HepG2 (cell line): ENCODE results near the gene LMAN1L. TPM values are rescaled to one million over a fixed set of nuclear protein-coding genes. Genes with fewer than 3 reads are reported as not detected.

Source experiments
- ATAC-seq: fragments of 200-7000 bp; cut with Tn5 transposase; 3 replicates; pipeline ENCODE4 v1.9.1; 2020; ENCODE audit warnings: mild to moderate bottlenecking, moderate library complexity
- BruUV-seq: library from RNA; stranded (reverse); fragments of 400-500 nt; replicated peaks from 2 replicates; lab custom pipeline; 2021; lab: Mats Ljungman, UMichigan
- CTCF ChIA-PET: fragments of 300-600 bp; formaldehyde crosslinking; extraction: SDS; loops from one replicate; lab custom pipeline; 2021; ENCODE audit warnings: low total read pairs, inconsistent platforms, low intra/inter-chr PET ratio; lab: Yijun Ruan, JAX
- POLR2A ChIA-PET: fragments of 350-600 bp; sonication (Branson Sonifier 250); formaldehyde crosslinking; loops from one replicate; lab custom pipeline; 2020; ENCODE audit warnings: antibody characterized with exemption, inconsistent platforms; lab: Yijun Ruan, JAX
- DNase-seq: peaks from one replicate; pipeline ENCODE4 v3.0.0-alpha.2; 2015; ENCODE audit warnings: low spot score
- FAIRE-seq: peaks from 3 replicates; lab custom pipeline; 2011; peaks lifted over from hg19 to GRCh38; lab: Jason Lieb, UNC
- H2AFZ ChIP-seq: one replicate; pipeline ENCODE4 v1.6.1; 2011; ENCODE audit warnings: low read length, inconsistent platforms
- H3K27ac ChIP-seq: fragments of 300-600 bp; 3 replicates; pipeline ENCODE4 v1.8.0; 2011; ENCODE audit warnings: mixed run types, mild to moderate bottlenecking, mixed read lengths, low read length, inconsistent platforms; ENCODE audit not compliant: insufficient read depth; ENCODE audit errors: extremely low read length
- H3K27me3 ChIP-seq, 2 experiments: fragments of 200-600 bp in 1 of 2; 2 replicates in 1 of 2; 3 replicates in 1 of 2; pipeline versions ENCODE4 v1.6.0 to v1.8.0; 2011; ENCODE audit warnings: low read length in 2 of 2, mild to moderate bottlenecking in 2 of 2, moderate library complexity in 2 of 2, inconsistent platforms in 1 of 2; ENCODE audit not compliant: insufficient read depth in 2 of 2, control insufficient read depth in 1 of 2
- H3K36me3 ChIP-seq, 2 experiments: fragments of 200-600 bp in 1 of 2; replicated peaks in 1 of 2; 2 replicates in 1 of 2; 3 replicates in 1 of 2; pipeline versions ENCODE4 v1.5.1 to v1.8.0; 2011; ENCODE audit warnings: low read length in 2 of 2, inconsistent platforms in 1 of 2; ENCODE audit not compliant: insufficient read depth in 2 of 2, control insufficient read depth in 1 of 2
- H3K4me1 ChIP-seq: 2 replicates; pipeline ENCODE4 v1.5.1; 2012; ENCODE audit warnings: low read length, inconsistent platforms; ENCODE audit not compliant: insufficient read depth
- H3K4me2 ChIP-seq: 2 replicates; pipeline ENCODE4 v1.6.0; 2011; ENCODE audit warnings: low read depth, low read length, inconsistent platforms
- H3K4me3 ChIP-seq, 3 experiments: fragments of 200-600 bp in 1 of 3; sonication (generic), shearing (Covaris generic) in 1 of 3; replicated peaks in 1 of 3; 2 replicates each; pipeline ENCODE4 v1.5.1; 2011 to 2016; ENCODE audit warnings: low read length in 3 of 3, inconsistent platforms in 2 of 3, low read depth in 2 of 3, mild to moderate bottlenecking in 2 of 3, control low read depth in 1 of 3, mixed read lengths in 1 of 3; ENCODE audit not compliant: insufficient read depth in 1 of 3
- H3K79me2 ChIP-seq: one replicate; pipeline ENCODE4 v1.6.1; 2011; ENCODE audit warnings: low read length, inconsistent platforms; ENCODE audit not compliant: insufficient read depth
- H3K9ac ChIP-seq: 2 replicates; pipeline ENCODE4 v1.6.0; 2011; ENCODE audit warnings: mild to moderate bottlenecking, low read depth, low read length, inconsistent platforms; ENCODE audit not compliant: insufficient read depth
- H3K9me3 ChIP-seq: 2 replicates; pipeline ENCODE4 v1.5.1; 2012; ENCODE audit warnings: mild to moderate bottlenecking, low read length
- H4K20me1 ChIP-seq: 2 replicates; pipeline ENCODE4 v1.6.0; 2011; ENCODE audit warnings: inconsistent platforms, mild to moderate bottlenecking, low read length, moderate library complexity; ENCODE audit not compliant: insufficient read depth
- ATF4 ChIP-seq, 2 experiments: fragments of 450-650 bp in 1 of 2; sonication (generic) in 1 of 2; formaldehyde crosslinking; IDR thresholded peaks; 2 replicates each; pipeline versions ENCODE4 v1.5.0 to v1.8.0; 2020 to 2022; ENCODE audit warnings: mild to moderate bottlenecking in 1 of 2, missing genetic modification reagents in 1 of 2
- BHLHE40 ChIP-seq: IDR thresholded peaks from 2 replicates; pipeline ENCODE4 v1.6.1; 2011; ENCODE audit warnings: low read length, improper control_type of control experiment
- HDAC6 ChIP-seq: fragments of 200-600 bp; sonication (generic); IDR thresholded peaks from 2 replicates; pipeline ENCODE4 v1.7.0; 2017; ENCODE audit warnings: mild to moderate bottlenecking, antibody characterized with exemption, low read length, low read depth
- HMGXB4 ChIP-seq, 2 experiments: sonication (generic) in 1 of 2; formaldehyde crosslinking in 1 of 2; IDR thresholded peaks; 2 replicates each; pipeline versions ENCODE4 v1.4.0 to v1.6.1; 2018 to 2020; ENCODE audit warnings: missing genetic modification reagents in 2 of 2, borderline replicate concordance in 1 of 2, low read depth in 1 of 2, mild to moderate bottlenecking in 1 of 2, missing biosample characterization in 1 of 2
- MAX ChIP-seq: IDR thresholded peaks from 2 replicates; pipeline ENCODE4 v1.6.1; 2012; ENCODE audit warnings: inconsistent platforms
- PHB2 ChIP-seq: fragments of 450-650 bp; IDR thresholded peaks from 2 replicates; pipeline ENCODE4 v1.6.1; 2018; ENCODE audit not compliant: partially characterized antibody
- PITX1 ChIP-seq: sonication (generic); formaldehyde crosslinking; IDR thresholded peaks from 2 replicates; pipeline ENCODE4 v1.5.1; 2020; ENCODE audit warnings: mild to moderate bottlenecking, missing genetic modification reagents
- SOX13 ChIP-seq, 3 experiments: fragments of 450-650 bp in 1 of 3; sonication (generic) in 1 of 3; formaldehyde crosslinking in 1 of 3; IDR thresholded peaks in 2 of 3; conservative IDR thresholded peaks in 1 of 3; 2 replicates each; pipeline versions ENCODE4 v1.5.0 to v1.6.1; 2016 to 2020; ENCODE audit warnings: antibody characterized with exemption in 1 of 3, mild to moderate bottlenecking in 1 of 3, missing compliant biosample characterization in 1 of 3, missing genetic modification reagents in 1 of 3, moderate library complexity in 1 of 3
- ZNF292 ChIP-seq: sonication (generic); formaldehyde crosslinking; IDR thresholded peaks from 2 replicates; pipeline ENCODE4 v1.8.1; 2022; ENCODE audit warnings: mild to moderate bottlenecking, low read depth, missing genetic modification reagents, borderline replicate concordance
- ZNF30 ChIP-seq: sonication (generic); formaldehyde crosslinking; IDR thresholded peaks from 2 replicates; pipeline ENCODE4 v1.5.0; 2020; ENCODE audit warnings: mild to moderate bottlenecking, missing genetic modification reagents
- ZNF512 ChIP-seq: sonication (generic); formaldehyde crosslinking; IDR thresholded peaks from 2 replicates; pipeline ENCODE4 v1.4.0; 2020; ENCODE audit warnings: mild to moderate bottlenecking, missing genetic modification reagents
- ZSCAN5A ChIP-seq: sonication (generic); formaldehyde crosslinking; IDR thresholded peaks from 2 replicates; pipeline ENCODE4 v1.8.0; 2022; ENCODE audit warnings: mild to moderate bottlenecking, missing genetic modification reagents, borderline replicate concordance
- ZSCAN9 ChIP-seq: IDR thresholded peaks from 2 replicates; pipeline ENCODE4 v1.6.1; 2016; ENCODE audit warnings: borderline replicate concordance
- WGBS: methylation state at CpG from one replicate; pipeline ENCODE4 v1.1.6; 2017; ENCODE audit warnings: low lambda C conversion rate; 5-methylcytosine and 5-hydroxymethylcytosine counted together
- in situ Hi-C: cut with HindIII; loops from 2 replicates; pipeline ENCODE4 v1.10.0; 2017; ENCODE audit warnings: low pct_unique_long_range_greater_than_20kb; ENCODE audit not compliant: extremely low pct_ligation_motif_present
- intact Hi-C: fragments of 100-400 bp; cut with micrococcal nuclease; formaldehyde crosslinking; loops from one replicate; pipeline ENCODE4 v1.10.0; 2022; ENCODE audit not compliant: unreplicated experiment
- polyA plus RNA-seq, 8 experiments: library from polyadenylated mRNA; depleted of rRNA in 3 of 8; stranded (reverse) in 7 of 8; unstranded in 1 of 8; fragments of >200 nt; fragmentation: Illumina TruSeq in 4 of 8; extraction: Trizol in 4 of 8; gene quantifications; 2 replicates each; pipeline versions ENCODE4 v1.2.1 to v1.2.3, GENCODE V29; 2011 to 2016; ENCODE audit warnings: low read depth in 4 of 8, missing spikeins in 1 of 8, mixed read lengths in 1 of 8; ENCODE audit not compliant: insufficient read depth in 1 of 8
- total RNA-seq, 5 experiments: library from RNA; depleted of rRNA; stranded (reverse); fragments of >200 nt; fragmentation: Illumina TruSeq; extraction: Trizol; gene quantifications; 2 replicates each; pipeline ENCODE4 v1.2.3, GENCODE V29; 2016; ENCODE audit warnings: low read depth in 1 of 5

LMAN1L gene
- total and polyA plus RNA-seq, 2 of the 13 experiments (the other 11 are each of a cell fraction or from before 2014, with no cell fraction given) = not detected

- FAIRE-seq (no peak), ATAC-seq (peak; percentile 3; the same call in 2 of the 3 replicates), DNase-seq (no peak)
- BruUV-seq = no TSS peak
- Histone ChIP-seq H3K9ac (peak overlapping the region; percentile 3; the same call in 1 of the 2 replicates), H3K4me3 (peak overlapping the region; percentile 41 to 84 (median 57); a peak in 5 of 6 replicates), H3K79me2 (peaks cover 31% of the 10 kb centered on the region), H3K9me3 (no peaks in the 10 kb centered on the region), H3K36me3 (peaks cover 0 to 8% of the 10 kb centered on the region in 2 experiments; a peak in 1 of 5 replicates), H3K4me2 (peak overlapping the region; percentile 97), H3K27me3 (no peaks in the 10 kb centered on the region), H3K4me1 (peaks cover 88% of the 10 kb centered on the region), H4K20me1 (peaks cover 4% of the 10 kb centered on the region), H2AFZ (no peak overlapping the region), H3K27ac (peak overlapping the region; percentile 59)
- ChIA-PET POLR2A (interaction anchor here (0.6 to 2.0 kb wide), 10 partner anchors 9 to 588 kb away, joined by 3 to 17 read pairs (median 4); partner anchors contain the start of genes FAM219B and MAN2C1), CTCF (no interaction called here)
- under 1% methylated on average over 15 of the region's 16 CpGs for WGBS
- in situ Hi-C loops = loop anchor here (10.0 kb wide), 1 partner anchor 236 kb away; the partner anchor contains the start of gene ARID3B
- intact Hi-C loops = loop anchor here (2.0 to 5.0 kb wide), 2 partner anchors 37 to 54 kb away; no protein-coding TSS in a partner anchor
- TF ChIP-seq ZNF30 (CRISPR knock-in tag) = no peak
- TF ChIP-seq MAX = peak; percentile 43; the same call in 1 of the 2 replicates
- no peak for TF ChIP-seq ZSCAN9
- no peak for TF ChIP-seq ZNF512 (CRISPR knock-in tag)
- no peak for TF ChIP-seq PITX1 (CRISPR knock-in tag)
- TF ChIP-seq PHB2 = no peak
- TF ChIP-seq SOX13 (IDR thresholded peaks at IDR 0.05) = no peak
- TF ChIP-seq SOX13 (CRISPR knock-in tag; conservative IDR thresholded peaks at IDR 0.05 in 1 of 2, IDR thresholded peaks at IDR 0.05 in 1 of 2) = no peak
- TF ChIP-seq ZNF292 (CRISPR knock-in tag) = peak; percentile 27; the same call in 1 of the 2 replicates
- TF ChIP-seq BHLHE40 = peak; percentile 91
- TF ChIP-seq HDAC6 = no peak
- no peak for TF ChIP-seq ZSCAN5A
- no peak for TF ChIP-seq ATF4 (CRISPR knock-in tag; IDR thresholded peaks at IDR 0.05)
- TF ChIP-seq HMGXB4 (CRISPR knock-in tag; IDR thresholded peaks at IDR 0.05; ENCODE audit: borderline replicate concordance in 1 of 2, low read depth in 1 of 2) = 0 out of 4 replicates have a peak, but pooled peaks of 1 of the 2 experiments have one; percentile 21
Measured at GRCh38 chr15:74780523-74781430, 31.9 kb upstream of the LMAN1L start.
